ENCODE data around the gene HOXD10. TPM values are rescaled to one million over a fixed set of nuclear protein-coding genes. Genes with fewer than 3 reads are reported as not detected.

HOXD10 gene
- total RNA-seq, 4 donors from 2014 or later = 0.56 to 1.1 (median 0.56) TPM; not detected in 1

DNA sequence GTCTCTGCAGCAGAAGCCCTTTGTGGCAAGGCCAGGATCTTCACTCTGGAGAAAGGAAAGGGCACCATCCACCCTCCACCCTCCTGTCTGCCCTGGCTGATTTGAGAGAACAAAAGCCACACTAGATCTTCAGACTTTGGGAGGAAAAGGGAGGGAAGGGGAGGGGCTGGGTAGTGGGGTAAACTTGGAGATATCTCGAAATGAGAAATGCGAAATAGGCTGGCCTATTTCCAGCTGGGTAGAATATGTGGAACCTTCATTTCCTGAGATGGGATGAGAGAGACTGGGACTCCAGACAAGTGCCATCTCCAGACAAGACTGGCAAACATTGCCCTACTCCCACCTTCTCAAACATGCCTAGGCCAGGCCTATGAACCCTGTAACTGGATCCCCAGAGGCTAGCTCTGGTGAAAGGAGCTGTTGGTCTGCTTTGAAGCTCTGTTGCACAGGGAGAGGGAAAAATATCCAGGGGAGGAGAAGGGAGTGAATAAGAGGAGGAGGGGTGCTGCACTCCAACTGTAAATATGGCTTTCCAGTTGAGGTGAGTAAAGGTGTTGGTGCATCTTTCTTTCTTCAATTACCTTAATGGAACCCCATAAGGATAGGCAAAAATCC lies 15.3 kb upstream of the HOXD10 start:
- TF ChIP-seq, protein P1, sequence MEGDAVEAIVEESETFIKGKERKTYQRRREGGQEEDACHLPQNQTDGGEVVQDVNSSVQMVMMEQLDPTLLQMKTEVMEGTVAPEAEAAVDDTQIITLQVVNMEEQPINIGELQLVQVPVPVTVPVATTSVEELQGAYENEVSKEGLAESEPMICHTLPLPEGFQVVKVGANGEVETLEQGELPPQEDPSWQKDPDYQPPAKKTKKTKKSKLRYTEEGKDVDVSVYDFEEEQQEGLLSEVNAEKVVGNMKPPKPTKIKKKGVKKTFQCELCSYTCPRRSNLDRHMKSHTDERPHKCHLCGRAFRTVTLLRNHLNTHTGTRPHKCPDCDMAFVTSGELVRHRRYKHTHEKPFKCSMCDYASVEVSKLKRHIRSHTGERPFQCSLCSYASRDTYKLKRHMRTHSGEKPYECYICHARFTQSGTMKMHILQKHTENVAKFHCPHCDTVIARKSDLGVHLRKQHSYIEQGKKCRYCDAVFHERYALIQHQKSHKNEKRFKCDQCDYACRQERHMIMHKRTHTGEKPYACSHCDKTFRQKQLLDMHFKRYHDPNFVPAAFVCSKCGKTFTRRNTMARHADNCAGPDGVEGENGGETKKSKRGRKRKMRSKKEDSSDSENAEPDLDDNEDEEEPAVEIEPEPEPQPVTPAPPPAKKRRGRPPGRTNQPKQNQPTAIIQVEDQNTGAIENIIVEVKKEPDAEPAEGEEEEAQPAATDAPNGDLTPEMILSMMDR (IDR thresholded peaks at IDR 0.05) = no peak
- no peak for DNase-seq (ENCODE audit: low spot score)
- ATAC-seq (ENCODE audit: low FRiP score) = no peak

DNA sequence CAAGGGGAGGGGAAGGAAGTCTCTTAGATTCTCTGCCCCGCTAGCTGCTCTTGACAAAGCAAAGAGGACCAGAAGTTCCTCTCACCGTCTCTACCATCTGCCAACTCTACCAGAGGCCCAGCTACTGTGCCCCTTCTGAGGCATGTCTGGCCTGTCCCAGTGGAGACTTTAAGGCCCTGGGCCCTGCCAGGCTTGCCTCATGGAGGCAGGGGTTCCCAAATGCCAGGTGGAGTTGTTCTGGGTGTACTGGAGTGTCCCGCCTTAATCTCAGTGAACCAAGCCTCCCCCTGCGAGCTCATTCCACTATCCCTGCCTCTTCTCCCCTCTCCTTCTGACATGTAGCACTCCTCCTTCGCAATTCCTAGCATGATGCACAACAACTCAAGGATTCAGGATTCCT lies 14.7 kb upstream of the HOXD10 start:
- DNase-seq (ENCODE audit: low spot score) (no peak), ATAC-seq (ENCODE audit: low FRiP score) (no peak)
- TF ChIP-seq, protein P1 (IDR thresholded peaks at IDR 0.05) = no peak

DNA sequence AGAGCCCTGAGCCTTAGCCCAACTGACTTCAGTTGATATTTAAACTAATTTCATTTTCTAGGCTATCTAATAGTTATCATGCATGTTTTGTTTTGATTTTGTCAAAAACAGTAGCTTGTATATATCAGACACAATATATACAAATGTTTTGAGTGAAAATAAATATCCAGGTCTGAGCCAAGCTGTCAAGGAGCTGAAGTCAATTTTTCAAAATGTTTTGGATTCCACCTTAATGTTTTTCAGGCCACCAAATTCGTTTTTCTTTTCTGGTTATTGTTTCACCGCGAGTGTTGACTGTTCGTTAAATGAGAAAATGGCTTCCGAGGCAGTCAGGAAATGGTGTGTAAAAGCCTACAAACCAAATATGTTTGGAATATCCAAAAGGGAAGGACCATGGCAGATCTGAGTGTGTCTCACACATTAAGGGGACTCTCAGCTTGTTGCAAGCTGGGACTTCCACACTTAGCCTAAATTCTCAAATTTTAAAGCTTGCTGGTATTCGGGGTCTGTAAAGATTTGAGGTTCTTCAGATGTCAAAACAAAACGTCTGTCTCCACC lies 14.2 kb upstream of the HOXD10 start:
- DNase-seq (ENCODE audit: low spot score) = no peak
- TF ChIP-seq, protein P1 (IDR thresholded peaks at IDR 0.05) = no peak
- no peak for ATAC-seq (ENCODE audit: low FRiP score)

DNA sequence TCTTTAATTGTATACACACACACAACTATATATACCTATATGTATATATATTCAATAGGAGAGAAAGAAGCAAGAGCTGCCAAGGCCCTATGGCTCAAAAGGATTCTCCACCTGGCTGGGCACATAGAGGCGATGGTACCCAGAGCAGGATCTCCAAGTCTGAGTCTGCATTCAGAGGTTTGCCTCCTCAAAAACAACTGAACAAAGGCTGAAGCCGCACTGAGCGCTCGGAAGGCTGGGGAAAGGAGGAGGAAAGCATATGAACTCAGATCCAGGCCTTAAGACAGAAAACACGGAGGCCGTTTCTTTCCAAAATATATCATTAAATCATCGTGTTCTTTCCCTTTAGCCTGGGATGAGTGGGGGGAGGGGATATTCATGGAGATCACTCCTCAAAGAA lies 13.4 kb upstream of the HOXD10 start:
- TF ChIP-seq, protein P1 (IDR thresholded peaks at IDR 0.05) = no peak
- ATAC-seq (ENCODE audit: low FRiP score) (no peak), DNase-seq (ENCODE audit: low spot score) (no peak)

DNA sequence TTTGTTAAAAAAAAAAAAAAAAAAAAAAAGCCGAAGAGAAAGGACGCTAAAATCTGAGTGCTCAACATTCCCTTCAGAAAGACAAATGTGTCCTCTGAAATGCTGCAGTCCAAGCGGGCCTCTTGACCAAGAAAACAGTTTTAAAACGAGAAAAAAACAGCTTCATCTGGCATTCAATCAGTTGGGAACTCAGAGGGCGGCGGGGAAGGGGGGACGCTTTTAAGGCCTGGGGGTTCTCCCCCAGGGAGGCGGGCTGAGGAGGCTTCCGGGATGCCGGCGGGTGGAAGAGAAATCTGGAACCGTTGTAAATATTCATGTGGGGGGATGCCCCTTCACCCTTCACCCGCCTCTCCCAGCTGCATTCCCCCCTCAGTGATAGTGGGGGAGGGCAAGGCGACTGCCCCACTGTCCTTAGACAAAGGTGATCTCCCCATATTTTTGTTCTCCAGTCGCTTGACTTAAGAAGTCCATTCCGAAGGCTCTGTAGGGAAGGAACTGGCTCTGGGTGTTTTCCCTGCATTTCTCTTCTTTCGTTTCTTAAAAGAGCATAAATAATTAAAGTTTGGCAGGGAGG lies 12.7 kb upstream of the HOXD10 start:
- DNase-seq (ENCODE audit: low spot score) (no peak), ATAC-seq (ENCODE audit: low FRiP score) (no peak)
- TF ChIP-seq, protein P1 (IDR thresholded peaks at IDR 0.05) = no peak

DNA sequence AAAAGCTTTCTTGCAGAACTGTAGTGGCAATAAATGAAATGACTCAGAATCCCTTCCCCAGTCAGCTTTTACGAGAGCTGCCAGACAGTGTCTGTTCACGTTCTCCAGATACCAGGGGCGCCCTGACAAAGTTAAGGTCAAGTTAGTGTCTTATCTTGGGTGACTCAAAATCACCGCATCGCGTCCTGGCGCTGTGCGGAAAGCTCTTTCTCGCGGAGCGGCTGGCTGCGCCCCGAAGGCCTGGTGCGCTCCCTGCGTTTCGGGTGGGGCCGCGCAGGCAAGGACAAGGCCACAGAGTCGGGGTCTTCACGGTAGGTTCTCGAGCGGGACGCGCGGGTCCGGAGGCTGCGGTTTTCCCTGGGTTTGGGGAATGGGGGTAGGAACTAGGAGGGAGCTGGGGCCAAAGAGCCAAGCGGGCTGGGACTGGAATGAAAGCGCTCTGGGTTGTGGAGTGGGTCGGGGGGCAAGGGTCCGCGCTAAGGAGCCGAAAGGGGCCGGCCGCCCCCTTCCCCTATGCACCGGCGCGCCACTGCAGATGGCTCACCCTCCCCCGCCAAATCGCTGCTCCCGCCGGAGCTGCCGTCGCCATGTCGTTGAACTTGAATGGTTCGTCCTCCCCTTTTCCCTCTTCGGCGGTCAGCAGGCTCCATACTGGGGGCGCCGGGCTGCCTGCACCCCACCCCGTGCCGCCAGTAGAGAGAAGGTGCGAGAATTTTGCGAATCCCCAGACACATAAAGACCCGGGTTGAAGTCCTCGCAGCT lies 12.1 kb upstream of the HOXD10 start:
- DNase-seq (ENCODE audit: low spot score) (no peak), ATAC-seq (ENCODE audit: low FRiP score) (no peak)
- TF ChIP-seq, protein P1 (IDR thresholded peaks at IDR 0.05) = no peak
